ENCODE data around the gene GRID1. TPM values are rescaled to one million over a fixed set of nuclear protein-coding genes. Genes with fewer than 3 reads are reported as not detected.

GRID1 gene
- total RNA-seq, 1 experiment from 2014 or later = 0.37 TPM

GRCh38 chr10:85679710-85680109 is 686.9 kb downstream of the GRID1 start (continued):
- TF ChIP-seq E2F1 (CRISPR knock-in tag; IDR thresholded peaks at IDR 0.05) (no peak), TCF7 (CRISPR knock-in tag; IDR thresholded peaks at IDR 0.05; ENCODE audit: low read depth) (no peak), AR (CRISPR knock-in tag; IDR thresholded peaks at IDR 0.05) (no peak), ZNF263 (CRISPR knock-in tag; IDR thresholded peaks at IDR 0.05; ENCODE audit: low read depth) (no peak), OVOL2 (CRISPR knock-in tag; IDR thresholded peaks at IDR 0.05; ENCODE audit: borderline replicate concordance) (no peak), ERG (CRISPR knock-in tag; IDR thresholded peaks at IDR 0.05) (no peak)

GRCh38 chr10:85679061-85679460 is 687.5 kb downstream of the GRID1 start:
- H3K36me3 Mint-ChIP-seq = no peaks in the 10 kb centered on the region
- CTCF ChIA-PET = no interaction called here

GRCh38 chr10:85674851-85675250 is 691.7 kb downstream of the GRID1 start:
- Mint-ChIP-seq H3K27ac (no peak overlapping the region), H3K9me3 (peaks cover 30% of the 10 kb centered on the region), H3K36me3 (peaks cover 11% of the 10 kb centered on the region), H3K4me3 (no peak overlapping the region), H3K27me3 (ENCODE audit: low read depth) (no peaks in the 10 kb centered on the region), H3K4me1 (no peaks in the 10 kb centered on the region)
- ChIA-PET POLR2A (no interaction called here), CTCF (no interaction called here)
- no peak for DNase-seq (ENCODE audit: low spot score)
- ATAC-seq = no peak
- no peak for TF ChIP-seq FOXP1 (CRISPR knock-in tag; IDR thresholded peaks at IDR 0.05; ENCODE audit: borderline replicate concordance)
- no peak for TF ChIP-seq IRF1 (CRISPR knock-in tag; IDR thresholded peaks at IDR 0.05)
- TF ChIP-seq CTCF (IDR thresholded peaks at IDR 0.05) = no peak
- no peak for TF ChIP-seq ELF4 (CRISPR knock-in tag; IDR thresholded peaks at IDR 0.05; ENCODE audit: low read depth)
- no peak for TF ChIP-seq ZNF219 (CRISPR knock-in tag; IDR thresholded peaks at IDR 0.05; ENCODE audit: borderline replicate concordance)
- no peak for TF ChIP-seq SOX15 (CRISPR knock-in tag; IDR thresholded peaks at IDR 0.05)
- no peak for TF ChIP-seq TCF7 (CRISPR knock-in tag; IDR thresholded peaks at IDR 0.05; ENCODE audit: low read depth)
- TF ChIP-seq TEAD4 (CRISPR knock-in tag; IDR thresholded peaks at IDR 0.05) = no peak
- no peak for TF ChIP-seq ZNF121 (CRISPR knock-in tag; IDR thresholded peaks at IDR 0.05)
- no peak for TF ChIP-seq ERG (CRISPR knock-in tag; IDR thresholded peaks at IDR 0.05)
- TF ChIP-seq RORB (CRISPR knock-in tag; IDR thresholded peaks at IDR 0.05) = no peak
- no peak for TF ChIP-seq ARID4B (CRISPR knock-in tag; IDR thresholded peaks at IDR 0.05; ENCODE audit: borderline replicate concordance)
- TF ChIP-seq ZNF512 (CRISPR knock-in tag; IDR thresholded peaks at IDR 0.05; ENCODE audit: borderline replicate concordance) = no peak

More at GRCh38 chr10:85679061-85679460, 687.5 kb downstream of the GRID1 start:
- no peak for TF ChIP-seq OVOL2 (CRISPR knock-in tag; IDR thresholded peaks at IDR 0.05; ENCODE audit: borderline replicate concordance)
- no peak for DNase-seq (ENCODE audit: low spot score)
- Mint-ChIP-seq H3K4me1 (no peaks in the 10 kb centered on the region), H3K9me3 (peaks cover 2% of the 10 kb centered on the region), H3K27ac (no peak overlapping the region), H3K4me3 (no peak overlapping the region), H3K27me3 (ENCODE audit: low read depth) (no peaks in the 10 kb centered on the region)
- no peak for ATAC-seq
- POLR2A ChIA-PET = no interaction called here

Measured in WTC11 (cell line).